Upper lobe of left lung (tissue), 4 donors: ENCODE data around the gene MAPK8.

Experiments used
- EP300 ChIP-seq, 4 donors: sonication (generic); formaldehyde crosslinking; IDR thresholded peaks; one replicate each; pipeline ENCODE4 v1.5.1; 2017; ENCODE audit warnings: antibody characterized with exemption in 4 of 4, control low read depth in 2 of 4
- POLR2A ChIP-seq, 4 donors: fragments of 450-650 bp; IDR thresholded peaks; one replicate each; pipeline ENCODE4 v1.5.1; 2016 to 2017; ENCODE audit warnings: antibody characterized with exemption in 4 of 4, mild to moderate bottlenecking in 2 of 4
- POLR2AphosphoS5 ChIP-seq, 2 donors: sonication (generic); formaldehyde crosslinking; IDR thresholded peaks; one replicate each; pipeline ENCODE4 v1.5.1; 2017; ENCODE audit warnings: antibody characterized with exemption in 2 of 2
- TF ChIP-seq, protein P1 (sequence below), 6 experiments: fragments of 450-650 bp in 4 of 6; fragments of 200-600 bp in 2 of 6; sonication (generic) in 2 of 6; IDR thresholded peaks; one replicate each; pipeline ENCODE4 v1.5.1; 2016 to 2019; ENCODE audit warnings: antibody characterized with exemption in 6 of 6

DNA sequence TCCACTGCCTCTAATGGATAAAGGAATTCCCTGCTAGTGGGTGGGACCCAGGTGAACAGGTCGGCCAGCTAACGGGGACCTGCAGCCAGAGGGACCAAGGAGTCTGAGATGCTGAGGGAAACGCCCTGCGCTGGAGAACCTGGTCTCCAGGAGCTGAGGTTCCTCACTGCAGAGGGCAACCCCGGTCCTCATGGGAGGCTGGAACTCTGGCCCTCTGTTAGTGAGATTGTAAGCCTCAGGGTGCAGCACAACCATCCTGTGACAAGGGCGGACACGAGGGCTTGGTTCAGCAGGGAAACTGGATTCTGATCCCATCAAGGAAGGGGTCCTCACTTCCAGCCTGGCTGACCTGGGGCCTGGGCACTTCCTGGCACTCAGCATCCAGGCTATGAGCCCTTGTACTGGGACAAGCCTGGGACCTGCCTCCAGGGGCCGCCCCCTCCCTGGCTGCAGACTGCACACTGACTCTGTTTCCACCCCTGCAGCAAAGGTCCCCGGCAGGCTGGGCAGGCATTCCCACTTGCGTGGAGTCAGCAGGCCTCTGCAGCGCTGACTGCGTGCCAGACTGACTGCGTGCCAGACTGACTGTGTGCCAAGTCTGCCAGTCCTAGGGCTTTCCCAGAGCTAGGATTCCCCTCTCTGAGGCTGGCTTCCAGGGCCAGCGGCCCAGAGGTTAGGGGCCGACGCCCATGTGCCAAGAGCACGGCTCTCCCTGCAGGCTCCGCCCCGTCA, 143.2 kb downstream of the MAPK8 start:
- TF ChIP-seq, protein P1, sequence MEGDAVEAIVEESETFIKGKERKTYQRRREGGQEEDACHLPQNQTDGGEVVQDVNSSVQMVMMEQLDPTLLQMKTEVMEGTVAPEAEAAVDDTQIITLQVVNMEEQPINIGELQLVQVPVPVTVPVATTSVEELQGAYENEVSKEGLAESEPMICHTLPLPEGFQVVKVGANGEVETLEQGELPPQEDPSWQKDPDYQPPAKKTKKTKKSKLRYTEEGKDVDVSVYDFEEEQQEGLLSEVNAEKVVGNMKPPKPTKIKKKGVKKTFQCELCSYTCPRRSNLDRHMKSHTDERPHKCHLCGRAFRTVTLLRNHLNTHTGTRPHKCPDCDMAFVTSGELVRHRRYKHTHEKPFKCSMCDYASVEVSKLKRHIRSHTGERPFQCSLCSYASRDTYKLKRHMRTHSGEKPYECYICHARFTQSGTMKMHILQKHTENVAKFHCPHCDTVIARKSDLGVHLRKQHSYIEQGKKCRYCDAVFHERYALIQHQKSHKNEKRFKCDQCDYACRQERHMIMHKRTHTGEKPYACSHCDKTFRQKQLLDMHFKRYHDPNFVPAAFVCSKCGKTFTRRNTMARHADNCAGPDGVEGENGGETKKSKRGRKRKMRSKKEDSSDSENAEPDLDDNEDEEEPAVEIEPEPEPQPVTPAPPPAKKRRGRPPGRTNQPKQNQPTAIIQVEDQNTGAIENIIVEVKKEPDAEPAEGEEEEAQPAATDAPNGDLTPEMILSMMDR (IDR thresholded peaks at IDR 0.05), result no peak
- TF ChIP-seq POLR2A (IDR thresholded peaks at IDR 0.05), result no peak
- no peak for TF ChIP-seq POLR2AphosphoS5 (IDR thresholded peaks at IDR 0.05)
- no peak for TF ChIP-seq EP300 (IDR thresholded peaks at IDR 0.05)
